Lung (tissue), 12 donors: Measurements from ENCODE around the gene CNR2. TPM values are rescaled to one million over a fixed set of nuclear protein-coding genes. Genes with fewer than 3 reads are reported as not detected.

Experiments used
- ATAC-seq: fragments of 200-7000 bp; cut with Tn5 transposase; one replicate; pipeline ENCODE4 v1.9.1; 2020; ENCODE audit warnings: moderate number of reproducible peaks; ENCODE audit not compliant: insufficient read depth, low FRiP score
- DNase-seq, 3 donors: peaks; one replicate each; pipeline ENCODE4 v3.0.0-alpha.2; 2013 to 2017
- H3K27ac ChIP-seq, 2 donors: one replicate each; pipeline ENCODE4 v1.5.1; 2013; ENCODE audit warnings: mild to moderate bottlenecking in 2 of 2, moderate library complexity in 2 of 2, control low read depth in 1 of 2, inconsistent platforms in 1 of 2, low read depth in 1 of 2, low read length in 1 of 2
- H3K27me3 ChIP-seq, 3 donors: one replicate each; pipeline ENCODE4 v1.5.1; 2013; ENCODE audit warnings: low read length in 2 of 3; ENCODE audit not compliant: control insufficient read depth in 3 of 3, insufficient read depth in 3 of 3
- H3K36me3 ChIP-seq, 4 donors: one replicate each; pipeline ENCODE4 v1.5.1; 2013; ENCODE audit warnings: low read length in 4 of 4, mild to moderate bottlenecking in 1 of 4, moderate library complexity in 1 of 4; ENCODE audit not compliant: control insufficient read depth in 4 of 4, insufficient read depth in 4 of 4
- H3K4me1 ChIP-seq, 5 donors: one replicate each; pipeline ENCODE4 v1.5.1; 2013; ENCODE audit warnings: low read length in 5 of 5, mild to moderate bottlenecking in 2 of 5, moderate library complexity in 1 of 5; ENCODE audit not compliant: control insufficient read depth in 5 of 5, insufficient read depth in 5 of 5
- H3K4me3 ChIP-seq: one replicate; pipeline ENCODE4 v1.5.1; 2013; ENCODE audit warnings: mild to moderate bottlenecking, control low read depth, moderate library complexity
- H3K9ac ChIP-seq, 2 donors: one replicate each; pipeline ENCODE4 v1.5.1; 2013; ENCODE audit warnings: low read length in 2 of 2, control low read depth in 1 of 2; ENCODE audit not compliant: insufficient read depth in 1 of 2
- H3K9me3 ChIP-seq, 4 donors: one replicate each; pipeline ENCODE4 v1.5.1; 2013; ENCODE audit warnings: low read length in 3 of 4, mild to moderate bottlenecking in 1 of 4, moderate library complexity in 1 of 4; ENCODE audit not compliant: control insufficient read depth in 4 of 4, insufficient read depth in 3 of 4
- CTCF ChIP-seq: IDR thresholded peaks from 2 replicates; pipeline ENCODE4 v1.5.1; 2012; ENCODE audit warnings: mild to moderate bottlenecking; ENCODE audit errors: control extremely low read depth, extremely low read depth
- WGBS, 2 donors: extraction: QIAGEN DNeasy Blood & Tissue Kit; methylation state at CpG; one replicate each; pipeline ENCODE4 v1.1.7; 2013; 5-methylcytosine and 5-hydroxymethylcytosine counted together
- polyA plus RNA-seq, 2 donors: library from polyadenylated mRNA; stranded (reverse); fragments of 200-250 nt; gene quantifications; one replicate each; pipeline ENCODE4 v1.2.1, GENCODE V29; 2013
- total RNA-seq, 2 donors: library from RNA; depleted of rRNA in 1 of 2; stranded (reverse); fragments of >200 nt in 1 of 2; gene quantifications; one replicate each; pipeline ENCODE4 v1.2.1, GENCODE V29; 2014 to 2021
- donor health status: control.
- donor health status: control.
- donor health status: Bipolar disorder and iron deficiency.
- donor health status: healthy.
- donor health status: DM: yes; HTN: yes; CAD: no.

The CNR2 gene
- total and polyA plus RNA-seq, 4 donors, result 0.04 to 0.46 (median 0.10) TPM

GRCh38 chr1:23930861-23931490, 17.8 kb upstream of the CNR2 start:
- Histone ChIP-seq H3K27ac (peak overlapping the region in 1 of 2 donors; percentile 70), H3K27me3 (no peaks in the 10 kb centered on the region), H3K4me3 (no peak overlapping the region), H3K4me1 (no peaks in the 10 kb centered on the region), H3K9ac (no peak overlapping the region), H3K9me3 (no peaks in the 10 kb centered on the region), H3K36me3 (no peaks in the 10 kb centered on the region)
- TF ChIP-seq CTCF, result no peak
- DNase-seq (peak in 2 of 3 donors; percentile 29 to 43), ATAC-seq (peak; percentile 19)
- WGBS, 2 donors, result 43 to 48% methylated on average over 11 of the region's 11 CpGs

GRCh38 chr1:23930270-23930669, 17.1 kb upstream of the CNR2 start:
- Histone ChIP-seq H3K4me1 (no peaks in the 10 kb centered on the region), H3K4me3 (no peak overlapping the region), H3K36me3 (no peaks in the 10 kb centered on the region), H3K9me3 (no peaks in the 10 kb centered on the region), H3K27me3 (no peaks in the 10 kb centered on the region), H3K27ac (no peak overlapping the region), H3K9ac (no peak overlapping the region)
- no peak for DNase-seq
- TF ChIP-seq CTCF, result no peak
- ATAC-seq, result no peak
- WGBS, 2 donors, result 82 to 86% methylated on average over 5 of the region's 5 CpGs

- DNase-seq, result no peak
- no peaks in the 10 kb centered on the region for H3K9me3 ChIP-seq
- no peak overlapping the region for H3K9ac ChIP-seq
- no peak overlapping the region for H3K4me3 ChIP-seq
- WGBS, 2 donors, result 87 to 89% methylated on average over 4 of the region's 4 CpGs
- H3K27me3 ChIP-seq, result no peaks in the 10 kb centered on the region
- H3K4me1 ChIP-seq, result no peaks in the 10 kb centered on the region
- TF ChIP-seq CTCF, result no peak
- H3K36me3 ChIP-seq, result no peaks in the 10 kb centered on the region
- no peak overlapping the region for H3K27ac ChIP-seq
- ATAC-seq, result no peak
Measured at GRCh38 chr1:23928789-23929188, 15.6 kb upstream of the CNR2 start.

GRCh38 chr1:23927097-23927496, 13.9 kb upstream of the CNR2 start:
- Histone ChIP-seq H3K27ac (no peak overlapping the region), H3K27me3 (no peaks in the 10 kb centered on the region), H3K4me3 (no peak overlapping the region), H3K9ac (no peak overlapping the region), H3K9me3 (no peaks in the 10 kb centered on the region), H3K36me3 (no peaks in the 10 kb centered on the region), H3K4me1 (no peaks in the 10 kb centered on the region)
- no peak for TF ChIP-seq CTCF
- no peak for ATAC-seq
- 84 to 91% methylated on average over 1 of the region's 1 CpG for WGBS, 2 donors
- no peak for DNase-seq
